Endodermal cell (in vitro differentiated cells): Measurements from ENCODE around the gene PRKACA. TPM values are rescaled to one million over a fixed set of nuclear protein-coding genes. Genes with fewer than 3 reads are reported as not detected.

ENCODE experiments used
- DNase-seq: peaks from one replicate; pipeline ENCODE4 v3.0.0-alpha.2; 2017
- H3K27ac ChIP-seq: 2 replicates; pipeline ENCODE4 v1.5.1; 2013; ENCODE audit warnings: mild to moderate bottlenecking, low read depth, low read length, moderate library complexity
- H3K27me3 ChIP-seq: 2 replicates; pipeline ENCODE4 v1.6.1; 2013; ENCODE audit warnings: mild to moderate bottlenecking, low read length, moderate library complexity; ENCODE audit not compliant: insufficient read depth, control insufficient read depth, poor library complexity, severe bottlenecking
- H3K36me3 ChIP-seq: 2 replicates; pipeline ENCODE4 v1.7.0; 2013; ENCODE audit warnings: mild to moderate bottlenecking, low read length, moderate library complexity; ENCODE audit not compliant: control insufficient read depth, insufficient read depth
- H3K4me1 ChIP-seq: one replicate; pipeline ENCODE4 v1.7.0; 2013; ENCODE audit warnings: low read length; ENCODE audit not compliant: control insufficient read depth, insufficient read depth
- H3K4me3 ChIP-seq: 2 replicates; pipeline ENCODE4 v1.5.1; 2013; ENCODE audit warnings: mild to moderate bottlenecking, low read length, moderate library complexity
- H3K9ac ChIP-seq: 2 replicates; pipeline ENCODE4 v1.6.1; 2013; ENCODE audit warnings: mild to moderate bottlenecking, low read length, moderate library complexity; ENCODE audit not compliant: poor library complexity, severe bottlenecking; ENCODE audit errors: extremely low read depth
- H3K9me3 ChIP-seq: 2 replicates; pipeline ENCODE4 v1.6.1; 2013; ENCODE audit warnings: mild to moderate bottlenecking, low read length, moderate library complexity; ENCODE audit not compliant: control insufficient read depth
- H3K27ac Mint-ChIP-seq: 2 replicates; pipeline ENCODE4 v1.8.0; 2020; ENCODE audit warnings: mixed read lengths
- H3K27me3 Mint-ChIP-seq: 2 replicates; pipeline ENCODE4 v1.8.0; 2021; ENCODE audit warnings: mild to moderate bottlenecking, mixed read lengths; ENCODE audit not compliant: insufficient read depth
- H3K36me3 Mint-ChIP-seq: 2 replicates; pipeline ENCODE4 v1.8.0; 2020; ENCODE audit warnings: low read depth, mixed read lengths
- H3K4me1 Mint-ChIP-seq: 2 replicates; pipeline ENCODE4 v1.8.0; 2020; ENCODE audit warnings: mixed read lengths
- H3K4me3 Mint-ChIP-seq: 2 replicates; pipeline ENCODE4 v1.8.0; 2020; ENCODE audit warnings: mild to moderate bottlenecking, moderate library complexity, mixed read lengths
- H3K9me3 Mint-ChIP-seq: 2 replicates; pipeline ENCODE4 v1.8.0; 2020; ENCODE audit warnings: mild to moderate bottlenecking, mixed read lengths
- CTCF ChIP-seq: fragments of 200-600 bp; sonication (generic); conservative IDR thresholded peaks from 2 replicates; pipeline ENCODE4 v1.5.0; 2021; ENCODE audit warnings: antibody characterized with exemption, mild to moderate bottlenecking
- WGBS, 2 experiments: methylation state at CpG; one replicate each; pipeline versions ENCODE4 v1.1.5 to v1.1.7; 2013; ENCODE audit warnings: missing lambda C conversion rate in 2 of 2, mixed read lengths in 1 of 2; ENCODE audit not compliant: insufficient coverage in 1 of 2, insufficient read length in 1 of 2; 5-methylcytosine and 5-hydroxymethylcytosine counted together
- total RNA-seq, 2 donors: library from RNA; stranded (reverse); fragmentation: NEBNext Ultra II Directional in 1 of 2; extraction: Animal tissue kit (Norgen Biotek cat#: 25700) in 1 of 2; gene quantifications; 2 replicates in 1 of 2; 3 replicates in 1 of 2; pipeline ENCODE4 v1.2.1, GENCODE V29; 2021

Gene PRKACA
- total RNA-seq, 2 donors from 2014 or later = 62.1 to 73.8 TPM

GRCh38 chr19:14102102-14102696 is 15.4 kb downstream of the PRKACA start:
- H3K4me1 Mint-ChIP-seq = no peaks in the 10 kb centered on the region
- Histone ChIP-seq H3K27me3 (no peaks in the 10 kb centered on the region), H3K9ac (no peak overlapping the region), H3K36me3 (peaks cover 21% of the 10 kb centered on the region), H3K9me3 (no peaks in the 10 kb centered on the region), H3K27ac (no peak overlapping the region), H3K4me1 (no peaks in the 10 kb centered on the region), H3K4me3 (no peak overlapping the region)
- no peaks in the 10 kb centered on the region for H3K27me3 Mint-ChIP-seq
- H3K27ac Mint-ChIP-seq = no peak overlapping the region
- no peak for TF ChIP-seq CTCF
- DNase-seq = no peak
- no peaks in the 10 kb centered on the region for H3K9me3 Mint-ChIP-seq
- peaks cover 40% of the 10 kb centered on the region for H3K36me3 Mint-ChIP-seq
- no peak overlapping the region for H3K4me3 Mint-ChIP-seq
- 93 to 96% methylated on average over 6 to 11 of the region's 11 CpGs for WGBS, 2 experiments

- Mint-ChIP-seq H3K4me3 (no peak overlapping the region), H3K4me1 (no peaks in the 10 kb centered on the region), H3K27me3 (no peaks in the 10 kb centered on the region), H3K27ac (no peak overlapping the region), H3K9me3 (no peaks in the 10 kb centered on the region), H3K36me3 (peaks cover 41% of the 10 kb centered on the region)
- Histone ChIP-seq H3K4me1 (no peaks in the 10 kb centered on the region), H3K27me3 (no peaks in the 10 kb centered on the region), H3K4me3 (no peak overlapping the region), H3K9ac (no peak overlapping the region), H3K36me3 (peaks cover 21% of the 10 kb centered on the region), H3K27ac (no peak overlapping the region), H3K9me3 (no peaks in the 10 kb centered on the region)
- WGBS, 2 experiments = 88 to 95% methylated on average over 5 to 6 of the region's 6 CpGs
- DNase-seq = no peak
- no peak for TF ChIP-seq CTCF
Observed at GRCh38 chr19:14101003-14101545, 16.5 kb downstream of the PRKACA start.

DNA sequence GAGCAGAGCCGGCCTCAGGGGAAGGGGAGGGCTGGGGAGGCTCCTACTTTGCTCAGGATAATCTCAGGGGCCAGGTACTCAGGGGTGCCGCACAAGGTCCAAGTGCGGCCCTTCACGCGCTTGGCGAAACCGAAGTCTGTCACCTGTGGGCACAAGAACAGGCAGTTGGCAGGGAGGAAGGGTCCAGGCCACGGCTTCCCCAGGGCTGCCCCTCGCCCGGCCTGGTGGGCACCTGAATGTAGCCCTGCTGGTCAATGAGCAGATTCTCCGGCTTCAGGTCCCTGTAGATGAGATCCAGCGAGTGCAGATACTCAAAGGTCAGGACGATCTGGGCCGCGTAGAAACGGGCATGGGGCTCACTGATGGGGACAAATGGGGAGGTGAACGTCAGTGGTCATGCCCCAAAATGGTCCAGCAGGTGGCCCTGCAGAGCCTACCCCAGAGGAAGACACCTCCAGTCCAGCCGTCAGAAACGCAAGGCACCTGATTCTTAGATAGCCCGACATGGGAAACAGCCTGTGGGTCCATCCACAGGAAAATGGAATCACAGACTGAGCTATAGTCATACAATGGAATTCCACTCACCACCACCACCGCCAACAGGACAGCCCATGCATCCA is 19.9 kb downstream of the PRKACA start:
- H3K27me3 Mint-ChIP-seq = peaks cover 5% of the 10 kb centered on the region
- no peak overlapping the region for H3K4me3 ChIP-seq
- H3K27ac ChIP-seq = no peak overlapping the region
- WGBS, 2 experiments = 91 to 93% methylated on average over 19 to 21 of the region's 21 CpGs
- peaks cover 9% of the 10 kb centered on the region for H3K9me3 ChIP-seq
- H3K36me3 Mint-ChIP-seq = peaks cover 31% of the 10 kb centered on the region
- DNase-seq = peak; percentile 63
- peak; percentile 57 for TF ChIP-seq CTCF
- H3K4me3 Mint-ChIP-seq = no peak overlapping the region
- peaks cover 20% of the 10 kb centered on the region for H3K9me3 Mint-ChIP-seq
- H3K36me3 ChIP-seq = peaks cover 10% of the 10 kb centered on the region
- no peaks in the 10 kb centered on the region for H3K27me3 ChIP-seq
- peak overlapping the region; percentile 18 for H3K27ac Mint-ChIP-seq
- H3K9ac ChIP-seq = no peak overlapping the region
- H3K4me1 ChIP-seq = no peaks in the 10 kb centered on the region
- no peaks in the 10 kb centered on the region for H3K4me1 Mint-ChIP-seq
